HG03565 (cell line): Measurements from ENCODE around the gene STEAP3.

ENCODE experiments used
- ATAC-seq: cut with Tn5 transposase; IDR thresholded peaks from one replicate; pipeline ENCODE4 v1.9.1; 2021; ENCODE audit warnings: mild to moderate bottlenecking, moderate library complexity; ENCODE audit not compliant: unreplicated experiment

STEAP3 gene

GRCh38 chr2:119223521-119224390 lies at the start of gene STEAP3:
STEAP3 (plus strand) TSS chr2:119223834; CDS start chr2:119231013, 7,179 bp downstream.
- ATAC-seq = peak; percentile 73

GRCh38 chr2:119174216-119174992 lies 49.2 kb upstream of the STEAP3 start:
- ATAC-seq = peak; percentile 65

GRCh38 chr2:119174993-119175347 lies 48.7 kb upstream of the STEAP3 start:
- no peak for ATAC-seq

- no peak for ATAC-seq
Observed at GRCh38 chr2:119175517-119175916, 48.1 kb upstream of the STEAP3 start.

GRCh38 chr2:119177171-119177837 lies 46.3 kb upstream of the STEAP3 start:
- ATAC-seq = no peak

- no peak for ATAC-seq
Observed at GRCh38 chr2:119177838-119178190, 45.8 kb upstream of the STEAP3 start.

- ATAC-seq = no peak
Observed at GRCh38 chr2:119178776-119179175, 44.9 kb upstream of the STEAP3 start.

GRCh38 chr2:119179202-119179601 lies 44.4 kb upstream of the STEAP3 start:
- no peak for ATAC-seq

- no peak for ATAC-seq
Observed at GRCh38 chr2:119179991-119180390, 43.6 kb upstream of the STEAP3 start.

- ATAC-seq = no peak
Observed at GRCh38 chr2:119180892-119181291, 42.7 kb upstream of the STEAP3 start.

- no peak for ATAC-seq
Observed at GRCh38 chr2:119181391-119181790, 42.2 kb upstream of the STEAP3 start.

GRCh38 chr2:119181791-119182445 lies 41.7 kb upstream of the STEAP3 start:
- no peak for ATAC-seq

- ATAC-seq = no peak
Observed at GRCh38 chr2:119184512-119184911, 39.1 kb upstream of the STEAP3 start.

- no peak for ATAC-seq
Observed at GRCh38 chr2:119190321-119191111, 33.1 kb upstream of the STEAP3 start.

GRCh38 chr2:119192893-119193292 lies 30.7 kb upstream of the STEAP3 start:
- no peak for ATAC-seq

- no peak for ATAC-seq
Observed at GRCh38 chr2:119195001-119195400, 28.6 kb upstream of the STEAP3 start.

- ATAC-seq = no peak
Observed at GRCh38 chr2:119195887-119196286, 27.7 kb upstream of the STEAP3 start.

- ATAC-seq = no peak
Observed at GRCh38 chr2:119196301-119197125, 27.1 kb upstream of the STEAP3 start.

GRCh38 chr2:119197126-119197405 lies 26.6 kb upstream of the STEAP3 start:
- no peak for ATAC-seq
